Measurements from ENCODE around the gene SIX3.

SIX3 gene

DNA sequence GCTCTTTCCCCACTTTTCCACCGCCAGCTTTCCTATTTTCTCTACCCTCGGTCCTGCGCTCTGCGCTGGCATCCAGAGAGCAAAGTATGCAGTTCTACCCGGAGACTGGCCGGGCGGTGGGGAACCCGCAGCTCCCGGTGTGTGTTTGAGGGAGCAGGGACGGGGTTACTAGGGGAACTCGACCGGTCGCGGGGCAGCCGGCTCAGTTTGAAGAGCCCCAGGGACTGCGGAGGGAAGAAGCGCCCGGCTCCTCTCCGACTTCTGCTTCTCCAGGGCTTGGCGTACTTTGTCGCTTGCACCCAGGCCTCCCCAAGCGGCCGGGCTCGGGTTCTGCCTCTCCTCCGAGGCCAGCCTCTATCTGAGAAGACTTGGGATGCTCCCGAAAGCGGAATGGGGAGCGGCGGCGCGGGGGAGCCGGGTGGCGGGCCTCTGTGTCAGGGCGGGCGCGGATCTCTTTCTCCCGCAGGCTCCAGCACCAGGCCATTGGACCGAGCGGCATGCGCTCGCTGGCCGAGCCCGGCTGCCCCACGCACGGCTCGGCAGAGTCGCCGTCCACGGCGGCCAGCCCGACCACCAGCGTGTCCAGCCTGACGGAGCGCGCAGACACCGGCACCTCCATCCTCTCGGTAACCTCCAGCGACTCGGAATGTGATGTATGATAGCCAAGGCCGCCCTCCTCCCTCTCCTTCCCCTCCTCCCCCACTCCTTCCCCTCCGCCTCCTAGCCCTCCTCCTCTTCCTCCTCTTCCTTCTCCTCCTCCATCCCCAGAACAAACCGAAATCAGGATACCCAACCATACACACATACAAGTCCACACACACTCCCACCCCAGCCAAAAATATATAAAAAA lies 2.8 kb downstream of the SIX3 start:
- no peak for DNase-seq

GRCh38 chr2:44944952-44945612 lies 3.6 kb downstream of the SIX3 start:
- DNase-seq, result no peak

DNA sequence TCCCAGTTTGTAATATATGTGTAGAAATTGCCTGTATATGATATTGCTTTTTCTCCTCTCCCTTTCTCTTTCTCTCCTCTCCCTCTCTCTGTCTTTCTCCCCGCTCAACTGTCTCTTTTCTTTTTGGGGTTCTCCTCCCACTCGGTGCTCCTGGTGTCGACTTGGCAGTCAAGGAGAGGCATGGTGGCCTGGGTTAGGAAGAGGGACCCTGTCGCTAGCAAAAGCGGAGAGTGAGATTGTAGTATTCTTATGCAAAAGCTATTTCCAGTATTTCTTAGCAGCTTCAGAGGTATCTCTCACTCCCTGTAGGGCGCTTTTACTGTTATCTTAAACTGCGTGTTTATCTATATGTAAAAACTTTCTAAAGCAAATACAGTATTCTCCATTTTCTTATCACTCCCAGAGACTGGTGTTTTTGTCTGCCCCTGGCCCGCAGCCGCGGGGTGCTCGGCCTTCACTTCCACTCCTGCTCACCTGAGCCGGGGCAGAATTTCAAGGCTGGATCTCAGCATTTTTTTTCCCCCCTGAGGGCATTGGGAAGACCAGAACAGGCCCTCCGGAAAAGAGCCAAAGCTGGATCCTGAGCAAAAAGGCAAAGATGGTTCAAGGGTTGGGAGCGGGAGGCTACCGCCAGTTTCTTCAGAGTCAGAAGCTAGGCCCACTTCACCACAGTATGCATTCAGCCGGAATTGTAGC lies 4.3 kb downstream of the SIX3 start:
- DNase-seq, result no peak

GRCh38 chr2:44946372-44947027 lies 5.0 kb downstream of the SIX3 start:
- no peak for DNase-seq

DNA sequence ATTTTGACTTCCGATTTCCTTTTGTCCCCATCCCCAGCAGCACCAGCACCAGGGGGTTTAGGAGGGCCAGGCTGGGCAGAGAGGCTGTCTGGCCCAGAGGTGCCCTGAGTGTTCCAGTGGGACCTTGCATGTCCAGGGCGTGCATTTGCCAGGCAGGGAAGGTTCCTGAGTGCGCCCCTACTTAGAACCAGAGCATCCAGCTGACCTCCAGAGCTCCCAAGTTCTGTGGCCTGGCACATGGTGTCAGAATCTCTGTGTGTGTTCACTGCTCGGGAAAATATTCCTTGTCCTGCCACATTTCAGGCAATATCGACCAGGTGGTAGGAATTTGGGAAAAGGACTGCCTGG lies 5.5 kb downstream of the SIX3 start:
- DNase-seq, result no peak

DNA sequence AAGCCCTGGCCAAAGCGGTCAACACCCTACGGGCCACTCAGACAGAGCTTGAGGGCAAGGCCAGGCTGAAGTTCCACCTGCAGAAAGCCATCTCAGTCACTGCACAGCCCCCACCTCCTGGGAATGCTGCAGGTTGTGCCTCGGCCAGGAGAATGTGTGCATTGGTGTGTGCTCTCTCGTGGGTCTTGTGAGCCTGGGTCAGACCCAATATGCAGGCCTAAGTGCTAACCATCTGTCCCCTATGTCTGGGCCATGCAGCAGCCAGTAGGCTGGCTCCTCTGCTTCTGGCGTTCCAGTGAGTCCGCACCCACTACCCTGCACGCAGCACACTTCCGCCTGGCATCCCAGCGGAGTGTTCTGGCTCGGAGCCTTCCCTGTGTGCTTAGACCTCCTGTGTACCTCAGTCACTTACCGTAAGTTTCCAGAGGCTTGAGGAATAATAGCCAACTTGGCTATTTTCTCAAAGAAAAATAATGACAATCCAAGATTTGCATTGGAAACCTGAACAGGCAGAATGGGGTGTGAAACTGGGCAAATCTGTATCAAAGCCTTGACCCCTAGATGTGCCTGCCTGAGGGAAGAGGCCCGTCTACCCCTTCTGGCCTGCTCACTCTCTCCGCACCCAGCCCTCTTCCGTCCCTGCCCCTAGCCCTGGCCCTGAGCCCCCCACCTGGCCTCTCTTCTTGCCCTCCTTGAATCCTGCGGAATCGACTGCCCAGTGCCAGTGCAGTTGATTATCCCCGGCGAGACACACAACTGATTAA lies 7.2 kb downstream of the SIX3 start:
- no peak for DNase-seq

DNA sequence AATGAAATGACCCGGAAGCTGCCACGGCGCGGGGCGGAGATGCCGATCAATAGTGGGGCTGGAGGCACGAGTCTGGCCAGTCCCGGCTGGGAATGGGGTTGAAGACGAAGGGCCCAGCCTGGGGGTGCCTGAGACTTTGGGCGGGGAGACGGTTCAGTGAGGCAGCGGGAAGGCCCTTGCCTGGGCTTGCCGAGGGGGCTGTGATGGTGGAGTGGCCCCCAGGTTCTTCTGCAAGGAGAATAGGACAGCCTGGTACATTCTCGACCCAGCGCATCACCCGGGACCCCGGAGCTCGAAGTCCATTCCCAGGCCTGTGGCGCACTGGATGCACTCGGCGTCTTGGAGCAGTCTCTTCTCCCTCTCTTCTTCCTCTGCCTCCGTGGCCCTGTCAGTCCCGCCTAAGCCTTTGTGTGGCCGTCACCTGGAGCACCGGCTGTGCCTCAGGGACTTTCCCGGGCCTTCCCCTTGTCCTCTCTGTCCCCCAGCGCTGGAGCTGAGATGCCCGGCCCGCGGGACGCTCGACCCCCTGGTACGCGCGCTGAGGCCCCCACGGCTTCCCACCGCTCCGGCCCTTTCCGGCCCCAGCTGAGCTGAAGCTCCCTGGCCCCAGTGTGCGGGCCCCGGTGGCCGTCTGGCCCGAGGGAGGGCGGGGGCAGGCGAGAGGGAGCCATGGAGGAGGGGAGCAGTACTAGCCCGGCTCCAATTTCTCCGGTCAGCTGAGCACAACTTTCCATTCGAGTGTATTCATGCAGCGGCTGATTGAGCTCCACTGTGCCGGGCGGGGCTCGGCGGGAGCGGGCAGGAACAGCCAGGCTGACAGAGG lies 8.0 kb downstream of the SIX3 start:
- DNase-seq, result no peak

GRCh38 chr2:44950646-44951045 lies 9.1 kb downstream of the SIX3 start:
- no peak for DNase-seq

GRCh38 chr2:44951124-44951523 lies 9.6 kb downstream of the SIX3 start:
- no peak for DNase-seq

DNA sequence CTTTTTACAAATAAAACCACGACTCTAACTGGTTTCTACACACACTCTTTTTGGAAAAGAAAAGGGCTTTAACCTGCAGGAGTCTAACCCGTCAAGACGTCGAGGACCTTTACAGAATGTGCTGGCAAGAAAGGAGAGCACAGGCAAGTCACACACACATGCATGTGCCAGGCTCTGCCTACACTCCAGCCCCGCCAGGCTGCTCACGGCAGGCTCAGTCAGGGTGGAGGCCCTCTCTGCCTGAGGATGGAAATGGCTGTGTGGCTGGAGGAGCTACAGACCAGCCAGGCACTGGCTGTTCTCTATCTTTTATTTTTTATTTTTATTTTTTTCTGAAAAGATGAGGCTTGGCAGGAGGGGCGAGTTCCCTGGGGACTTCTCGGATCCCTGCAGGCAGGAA lies 10.2 kb downstream of the SIX3 start:
- DNase-seq, result no peak

- DNase-seq, result peak; percentile 36
Measured at GRCh38 chr2:44952143-44952805, 10.8 kb downstream of the SIX3 start.

DNA sequence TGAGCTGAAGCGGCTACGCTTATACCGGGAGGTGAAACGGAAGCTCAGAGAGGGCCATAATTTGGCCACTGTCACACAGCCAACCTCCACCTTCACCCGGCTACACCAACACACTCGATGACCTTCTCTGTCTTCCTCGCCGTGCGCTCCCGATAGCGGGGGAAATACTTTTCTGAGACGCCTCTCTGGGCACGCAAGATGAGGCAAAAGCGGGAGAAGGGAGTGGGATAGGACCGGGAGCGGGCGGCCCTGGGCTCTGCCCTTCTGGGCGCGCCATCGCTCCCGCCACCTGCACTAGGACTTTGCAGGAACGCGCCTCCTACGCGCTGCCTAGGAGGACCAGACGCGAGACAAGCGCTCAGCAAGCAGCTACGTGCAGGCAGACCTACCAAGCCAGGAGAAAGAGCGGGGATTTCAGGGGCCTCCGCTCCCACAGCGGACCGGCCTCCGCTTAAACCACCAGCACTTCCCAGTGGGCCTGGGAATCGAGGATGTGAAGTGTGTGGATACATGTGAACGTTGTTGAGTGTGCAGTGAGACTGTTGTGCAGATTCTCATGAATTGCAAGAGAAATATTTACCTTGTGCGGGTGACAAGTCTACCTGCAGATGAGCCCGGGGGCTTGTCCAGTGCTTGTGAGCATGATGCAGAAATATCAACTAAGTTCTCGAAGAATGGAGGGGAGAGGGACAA lies 11.4 kb downstream of the SIX3 start:
- no peak for DNase-seq

DNA sequence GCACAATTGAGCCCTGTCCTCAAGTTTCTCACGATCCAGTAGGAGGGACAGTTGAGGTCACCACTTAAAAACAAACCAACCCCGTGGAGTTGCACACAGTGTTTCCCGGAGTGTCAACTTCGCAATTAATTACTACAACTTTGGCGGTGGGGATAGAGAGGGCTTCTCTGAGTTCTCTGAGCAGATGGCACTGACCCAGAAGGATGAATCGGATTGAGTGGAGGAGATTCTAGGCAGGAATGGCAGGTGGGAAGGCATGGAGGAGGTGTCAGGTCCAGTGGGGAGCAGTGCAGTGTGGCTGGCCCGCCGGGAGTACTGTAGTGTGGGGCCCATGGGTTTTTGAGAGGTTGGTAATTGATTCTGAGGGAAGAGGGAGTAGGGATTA lies 12.0 kb downstream of the SIX3 start:
- DNase-seq, result no peak

- no peak for DNase-seq
Measured at GRCh38 chr2:44954447-44954888, 13.0 kb downstream of the SIX3 start.

- no peak for DNase-seq
Measured at GRCh38 chr2:44954889-44955592, 13.5 kb downstream of the SIX3 start.

DNA sequence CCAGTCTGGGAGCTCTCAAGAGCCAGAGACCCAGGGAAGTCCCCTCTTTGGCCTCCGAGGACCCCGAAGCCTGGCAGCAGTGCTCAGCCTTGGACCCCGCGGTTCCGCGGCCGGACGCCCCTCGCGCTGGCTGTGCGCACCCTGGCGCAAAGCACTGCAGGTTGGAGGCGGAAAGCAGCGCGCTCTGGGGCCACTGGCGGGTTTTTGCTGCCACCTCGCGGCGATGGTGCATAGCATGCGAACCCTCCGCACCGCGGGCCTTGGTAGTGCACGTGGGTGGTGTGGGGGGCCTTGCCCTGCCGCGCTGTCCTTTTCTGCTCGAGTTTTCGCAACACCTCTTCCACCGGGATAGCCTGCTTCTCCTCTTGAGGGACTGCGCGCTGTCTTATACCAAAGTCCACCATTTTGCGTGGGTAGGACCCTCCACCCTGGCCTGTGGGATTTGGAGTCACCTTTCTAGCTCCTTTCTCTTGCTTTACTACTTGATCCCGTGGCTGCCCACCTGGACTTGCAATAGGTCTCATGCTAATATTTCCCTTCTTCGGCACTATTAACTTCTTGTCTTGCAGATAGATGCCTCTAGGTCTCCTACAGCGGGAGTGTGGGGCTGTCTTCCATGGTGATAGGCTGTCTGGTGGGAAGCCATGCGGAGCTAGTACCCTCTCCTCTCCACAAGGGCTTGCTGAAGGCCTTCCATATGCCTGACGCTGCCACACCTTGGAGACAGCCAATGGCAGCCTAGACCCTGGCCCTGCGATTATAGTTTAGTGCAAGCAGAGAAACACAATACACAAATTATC lies 14.3 kb downstream of the SIX3 start:
- peak; percentile 81 for DNase-seq

- no peak for DNase-seq
Measured at GRCh38 chr2:44956843-44957242, 15.3 kb downstream of the SIX3 start.

DNA sequence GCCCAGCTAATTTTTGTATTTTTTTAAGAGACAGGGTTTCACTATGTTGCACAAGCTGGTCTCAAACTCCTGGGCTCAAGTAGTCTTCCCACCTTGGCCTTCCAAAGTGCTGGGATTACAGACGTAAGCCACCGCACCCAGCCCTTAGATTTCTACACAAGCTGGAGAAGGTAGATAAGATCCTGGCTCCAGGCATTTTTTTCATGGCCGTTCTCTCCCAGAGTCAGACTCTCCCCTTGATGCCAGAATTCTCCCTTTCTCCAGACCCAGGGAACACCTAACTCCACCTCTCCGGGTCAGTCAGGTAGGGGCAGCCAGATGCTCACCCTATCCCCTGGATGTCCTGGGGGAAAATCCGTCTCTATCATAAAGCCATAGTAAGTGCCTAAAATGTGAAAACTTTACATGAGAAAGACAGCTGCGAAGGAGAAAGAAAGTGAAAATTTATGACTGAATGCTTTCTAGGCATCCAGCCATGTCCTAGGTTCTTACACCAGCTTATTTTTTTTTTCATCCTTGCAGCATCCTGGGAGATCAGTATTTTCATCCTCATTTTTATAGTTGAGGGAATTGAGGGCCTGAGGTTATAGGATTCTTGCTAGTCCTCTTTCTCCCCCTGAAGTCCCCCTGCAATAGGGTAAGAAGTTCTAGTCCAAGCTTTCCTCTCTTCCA lies 16.3 kb downstream of the SIX3 start:
- no peak for DNase-seq

All from NCI-H2171 (cell line).